Activated T-cell treated with anti-CD3 and anti-CD28 coated beads, Interleukin-2, amount 50 U/mL, for 24 hours (primary cell): ENCODE measurements around the gene ATXN8OS.
"Not testable (repeated sequence)": the region's sequence is repeated elsewhere in the genome, so short reads cannot be mapped to it uniquely, and the experiment has no call there.

Experiments
- DNase-seq: peaks from one replicate; pipeline ENCODE4 v3.0.0-alpha.2; 2020
- H3K27ac Mint-ChIP-seq: 2 replicates; pipeline ENCODE4 v1.8.0; 2020; ENCODE audit warnings: mild to moderate bottlenecking, mixed read lengths
- H3K27me3 Mint-ChIP-seq: 2 replicates; pipeline ENCODE4 v1.8.0; 2020; ENCODE audit warnings: mixed read lengths
- H3K36me3 Mint-ChIP-seq: 2 replicates; pipeline ENCODE4 v1.8.0; 2020; ENCODE audit warnings: low read depth, mixed read lengths
- H3K4me1 Mint-ChIP-seq: 2 replicates; pipeline ENCODE4 v1.8.0; 2020; ENCODE audit warnings: low read depth, mixed read lengths
- H3K4me3 Mint-ChIP-seq: 2 replicates; pipeline ENCODE4 v1.8.0; 2020; ENCODE audit warnings: mild to moderate bottlenecking, moderate library complexity, mixed read lengths
- H3K9me3 Mint-ChIP-seq: 2 replicates; pipeline ENCODE4 v1.8.0; 2020; ENCODE audit warnings: mixed read lengths

Gene ATXN8OS

DNA sequence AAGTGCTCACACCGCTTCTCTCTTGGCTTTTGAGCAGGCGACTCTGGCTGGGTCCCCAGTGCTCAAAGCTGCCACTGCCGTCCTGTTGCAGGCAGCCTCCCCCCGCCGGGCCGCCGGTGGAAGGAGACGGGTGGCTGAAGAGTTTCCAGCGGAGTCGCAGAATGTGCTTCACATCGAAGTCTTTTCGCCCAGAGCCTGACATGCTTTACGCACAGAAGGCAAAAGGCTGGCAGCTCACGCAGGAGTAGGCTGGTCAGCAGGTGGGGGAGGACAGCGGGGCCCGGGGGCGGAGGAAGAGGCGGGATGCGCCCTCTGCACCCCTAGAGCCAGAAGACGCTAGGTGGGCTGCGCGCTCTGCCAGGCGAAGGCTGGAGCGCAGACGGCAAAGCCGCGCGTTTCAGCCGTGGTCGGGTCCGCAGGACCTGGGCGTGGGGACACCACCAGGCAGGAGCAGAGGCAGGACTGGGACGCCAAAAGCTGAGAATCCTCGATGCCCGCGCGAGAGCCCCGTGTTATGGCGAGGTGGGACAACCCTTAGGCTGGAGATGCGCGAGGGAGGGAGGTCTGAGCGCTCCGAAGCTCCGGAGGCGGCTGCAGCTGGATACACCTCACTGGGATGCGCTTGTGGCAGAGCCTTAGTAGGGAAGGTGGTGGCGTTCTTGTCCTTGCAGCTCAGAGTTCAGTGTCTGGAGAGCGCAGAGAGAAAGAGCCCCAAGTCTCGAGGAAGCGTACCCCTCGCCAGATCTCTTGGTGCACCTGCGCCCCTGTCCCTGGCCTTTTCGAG lies at the start of gene ATXN8OS:
Gene ATXN8OS, plus strand, starts transcription at position 329 of the 784 bp plus-strand sequence.
- H3K9me3 Mint-ChIP-seq: peaks cover 10% of the 10 kb centered on the region
- DNase-seq: no peak

DNA sequence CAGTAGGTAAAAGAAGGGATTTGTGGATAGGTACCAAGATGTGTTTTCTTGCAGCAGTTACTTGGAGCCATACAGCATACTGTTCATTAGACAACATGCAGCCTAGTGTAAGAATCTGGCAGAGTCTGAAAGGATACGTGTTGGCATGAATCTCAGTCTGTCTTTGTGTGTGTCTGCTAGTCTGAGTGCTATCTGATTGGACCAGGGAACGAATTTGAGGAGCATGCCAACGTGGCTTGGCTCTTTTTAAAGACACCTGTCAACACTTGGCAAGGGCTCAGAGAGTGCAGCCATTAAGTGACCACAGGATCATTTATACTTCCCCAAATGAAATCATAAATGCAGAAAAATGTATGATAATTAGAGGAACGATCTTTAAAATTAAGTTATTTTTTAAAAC lies 27.6 kb upstream of the ATXN8OS start:
- no peak overlapping the region for H3K27ac Mint-ChIP-seq
- no peaks in the 10 kb centered on the region for H3K4me1 Mint-ChIP-seq
- peaks cover 15% of the 10 kb centered on the region for H3K9me3 Mint-ChIP-seq

More for the DNA sequence above, at the start of gene ATXN8OS:
- no peaks in the 10 kb centered on the region for H3K36me3 Mint-ChIP-seq
- no peaks in the 10 kb centered on the region for H3K4me1 Mint-ChIP-seq
- H3K27me3 Mint-ChIP-seq: peaks cover 3% of the 10 kb centered on the region
- H3K27ac Mint-ChIP-seq: no peak within 1 kb of the TSS
- no peak within 1 kb of the TSS for H3K4me3 Mint-ChIP-seq

GRCh38 chr13:70087247-70087646 lies 20.4 kb upstream of the ATXN8OS start:
- Mint-ChIP-seq H3K27me3 (no peaks in the 10 kb centered on the region), H3K4me3 (no peak overlapping the region), H3K9me3 (peaks cover 16% of the 10 kb centered on the region), H3K27ac (no peak overlapping the region), H3K4me1 (no peaks in the 10 kb centered on the region), H3K36me3 (no peaks in the 10 kb centered on the region)
- no peak for DNase-seq

More for the DNA sequence above, 27.6 kb upstream of the ATXN8OS start:
- no peaks in the 10 kb centered on the region for H3K36me3 Mint-ChIP-seq
- no peaks in the 10 kb centered on the region for H3K27me3 Mint-ChIP-seq
- H3K4me3 Mint-ChIP-seq: no peak overlapping the region
- DNase-seq: no peak

DNA sequence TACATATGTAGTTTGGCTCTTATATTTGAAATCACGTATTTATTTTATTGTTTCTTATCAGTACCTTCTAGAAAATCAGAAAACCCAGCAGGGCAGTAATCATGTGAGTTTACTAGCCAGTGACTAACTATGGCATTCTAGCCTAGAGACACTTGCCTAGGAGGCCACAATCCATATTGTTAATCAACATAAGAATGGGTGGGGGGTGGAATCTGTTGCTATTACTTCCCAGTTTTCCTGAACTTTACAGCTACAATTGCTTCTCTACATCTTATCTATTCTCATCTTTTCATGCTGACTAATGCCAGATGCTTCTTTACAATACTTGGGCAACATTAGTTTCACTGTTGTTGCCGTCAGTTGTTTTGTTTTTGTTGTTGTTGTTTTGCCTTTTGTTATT lies 18.7 kb upstream of the ATXN8OS start:
- Mint-ChIP-seq H3K4me3 (no peak overlapping the region), H3K27ac (no peak overlapping the region), H3K27me3 (no peaks in the 10 kb centered on the region), H3K4me1 (no peaks in the 10 kb centered on the region), H3K36me3 (no peaks in the 10 kb centered on the region), H3K9me3 (peaks cover 16% of the 10 kb centered on the region)
- no peak for DNase-seq

- H3K36me3 Mint-ChIP-seq: no peaks in the 10 kb centered on the region
- no peaks in the 10 kb centered on the region for H3K4me1 Mint-ChIP-seq
- peaks cover 18% of the 10 kb centered on the region for H3K9me3 Mint-ChIP-seq
- no peak overlapping the region for H3K4me3 Mint-ChIP-seq
- DNase-seq: no peak
- no peaks in the 10 kb centered on the region for H3K27me3 Mint-ChIP-seq
- H3K27ac Mint-ChIP-seq: no peak overlapping the region
Observed at GRCh38 chr13:70090036-70090723, 17.4 kb upstream of the ATXN8OS start.

DNA sequence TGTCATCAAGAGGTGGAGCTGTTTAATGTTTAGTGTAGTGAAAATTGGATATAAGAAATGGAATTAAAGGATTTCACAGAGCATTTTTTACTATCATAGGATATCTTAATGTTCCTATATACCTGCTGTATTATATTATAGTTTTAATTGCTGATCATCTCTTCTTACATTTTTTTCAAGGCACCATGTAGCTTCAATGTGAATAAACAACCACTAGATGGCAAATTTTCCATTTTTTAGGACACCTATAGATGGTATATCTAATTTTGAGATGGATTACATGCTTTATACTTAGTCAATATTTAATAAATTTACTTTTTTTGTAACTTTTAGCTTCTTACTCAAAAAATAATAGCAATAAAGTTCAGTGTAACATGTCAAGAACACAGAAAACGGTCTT lies 9.0 kb upstream of the ATXN8OS start:
- Mint-ChIP-seq H3K4me3 (no peak overlapping the region), H3K4me1 (no peaks in the 10 kb centered on the region), H3K27me3 (no peaks in the 10 kb centered on the region), H3K9me3 (peaks cover 17% of the 10 kb centered on the region), H3K36me3 (no peaks in the 10 kb centered on the region), H3K27ac (no peak overlapping the region)
- DNase-seq: no peak

GRCh38 chr13:70104481-70104880 lies 3.1 kb upstream of the ATXN8OS start:
- H3K27me3 Mint-ChIP-seq: peaks cover 3% of the 10 kb centered on the region

DNA sequence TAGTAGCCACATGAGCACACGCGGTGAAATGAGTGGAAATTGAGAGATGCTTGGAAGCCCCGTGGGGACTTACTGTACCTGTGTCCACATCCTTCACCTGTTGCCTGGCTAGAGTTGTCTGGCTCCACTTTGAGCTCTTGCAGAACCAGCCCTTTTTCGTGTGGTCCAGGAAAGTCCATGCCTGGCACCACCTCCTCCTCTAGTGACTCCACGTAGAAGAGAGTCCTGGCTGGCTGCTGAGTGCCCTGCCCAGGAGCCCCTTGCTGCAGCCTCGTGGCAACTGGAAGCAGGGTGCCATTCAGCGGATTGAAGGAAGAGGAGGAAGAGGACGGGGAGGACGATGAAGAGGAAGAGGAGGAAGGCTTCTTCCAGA lies 515 bp upstream of the ATXN8OS start:
- Mint-ChIP-seq H3K4me3 (no peak overlapping the region), H3K27ac (no peak overlapping the region), H3K36me3 (no peaks in the 10 kb centered on the region), H3K9me3 (peaks cover 10% of the 10 kb centered on the region), H3K4me1 (no peaks in the 10 kb centered on the region), H3K27me3 (peaks cover 3% of the 10 kb centered on the region)
- no peak for DNase-seq

More at GRCh38 chr13:70104481-70104880, 3.1 kb upstream of the ATXN8OS start:
- Mint-ChIP-seq H3K4me3 (no peak overlapping the region), H3K36me3 (no peaks in the 10 kb centered on the region), H3K27ac (no peak overlapping the region), H3K4me1 (no peaks in the 10 kb centered on the region), H3K9me3 (peaks cover 12% of the 10 kb centered on the region)
- no peak for DNase-seq

- DNase-seq: no peak
- Mint-ChIP-seq H3K36me3 (no peaks in the 10 kb centered on the region), H3K27ac (no peak within 1 kb of the TSS), H3K9me3 (peaks cover 6% of the 10 kb centered on the region), H3K4me1 (no peaks in the 10 kb centered on the region), H3K27me3 (peaks cover 3% of the 10 kb centered on the region), H3K4me3 (no peak within 1 kb of the TSS)
Observed at GRCh38 chr13:70108356-70109105, 905 bp downstream of the ATXN8OS start, which contains the start of gene KLHL1. KLHL1 (minus strand) TSS chr13:70108452; CDS start chr13:70107699, 753 bp downstream.

DNA sequence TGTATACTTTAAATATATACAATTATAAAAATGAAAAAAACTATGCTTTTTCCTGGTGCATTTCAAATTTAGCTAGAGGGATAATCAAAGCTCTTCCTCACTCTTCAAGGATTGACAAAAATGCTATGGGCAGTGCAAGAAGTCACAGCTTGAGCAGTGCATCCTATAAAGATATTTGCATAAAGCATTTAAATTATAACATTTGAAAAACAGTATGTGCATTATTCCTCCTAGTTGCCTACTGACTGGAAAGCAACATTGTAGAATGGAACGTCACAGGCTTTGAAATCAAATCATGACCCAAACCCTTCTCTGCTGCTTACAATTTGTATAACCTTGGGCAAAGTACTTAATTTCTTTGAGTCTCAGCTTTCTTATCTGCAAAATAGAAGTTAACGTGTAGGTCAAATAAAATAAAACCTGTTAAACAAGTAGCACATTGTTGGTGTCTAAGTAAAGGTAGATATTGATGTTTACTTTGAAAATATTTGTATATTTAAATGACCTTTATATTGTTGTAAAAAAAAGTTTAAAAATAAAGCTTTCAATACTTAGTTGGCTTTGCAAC lies 9.8 kb downstream of the ATXN8OS start:
- Mint-ChIP-seq H3K27ac (no peak overlapping the region), H3K36me3 (no peaks in the 10 kb centered on the region), H3K4me1 (no peaks in the 10 kb centered on the region), H3K4me3 (no peak overlapping the region), H3K9me3 (peaks cover 7% of the 10 kb centered on the region), H3K27me3 (no peaks in the 10 kb centered on the region)
- DNase-seq: no peak

GRCh38 chr13:70125693-70126092 lies 18.1 kb downstream of the ATXN8OS start:
- Mint-ChIP-seq H3K36me3 (no peaks in the 10 kb centered on the region), H3K4me1 (no peaks in the 10 kb centered on the region), H3K9me3 (peaks cover 12% of the 10 kb centered on the region), H3K27me3 (no peaks in the 10 kb centered on the region), H3K4me3 (no peak overlapping the region), H3K27ac (no peak overlapping the region)
- DNase-seq: no peak

- DNase-seq: no peak
- no peak overlapping the region for H3K27ac Mint-ChIP-seq
- H3K9me3 Mint-ChIP-seq: peaks cover 16% of the 10 kb centered on the region
- no peaks in the 10 kb centered on the region for H3K4me1 Mint-ChIP-seq
- H3K27me3 Mint-ChIP-seq: no peaks in the 10 kb centered on the region
- H3K4me3 Mint-ChIP-seq: no peak overlapping the region
- H3K36me3 Mint-ChIP-seq: no peaks in the 10 kb centered on the region
Observed at GRCh38 chr13:70128098-70128497, 20.5 kb downstream of the ATXN8OS start.

- H3K27ac Mint-ChIP-seq, DNase-seq, H3K9me3 Mint-ChIP-seq, H3K27me3 Mint-ChIP-seq, H3K4me1 Mint-ChIP-seq, H3K4me3 Mint-ChIP-seq, H3K36me3 Mint-ChIP-seq: not testable (repeated sequence)
Observed at GRCh38 chr13:70142658-70143057, 35.0 kb downstream of the ATXN8OS start.

- DNase-seq: no peak
- no peaks in the 10 kb centered on the region for H3K4me1 Mint-ChIP-seq
- H3K27me3 Mint-ChIP-seq: no peaks in the 10 kb centered on the region
- no peak overlapping the region for H3K4me3 Mint-ChIP-seq
- H3K36me3 Mint-ChIP-seq: no peaks in the 10 kb centered on the region
- H3K27ac Mint-ChIP-seq: no peak overlapping the region
- H3K9me3 Mint-ChIP-seq: peaks cover 10% of the 10 kb centered on the region
Observed at GRCh38 chr13:70162141-70162540, 54.5 kb downstream of the ATXN8OS start.
